RWPE2 (cell line): Measurements from ENCODE around the gene IL1RL1.

ENCODE experiments used
- ATAC-seq: fragments of 200-7000 bp; cut with Tn5 transposase; 3 replicates; pipeline ENCODE4 v1.9.1; 2021; ENCODE audit warnings: low read depth
- DNase-seq: peaks from one replicate; pipeline ENCODE4 v3.0.0-alpha.2; 2020; ENCODE audit warnings: low spot score
- H3K27ac ChIP-seq: fragments of 450-650 bp; 2 replicates; pipeline ENCODE4 v1.5.1; 2017; ENCODE audit warnings: mild to moderate bottlenecking; ENCODE audit not compliant: poor library complexity, severe bottlenecking
- H3K27me3 ChIP-seq: fragments of 250-450 bp; sonication (Bioruptor Pico); 2 replicates; pipeline ENCODE4 v1.5.1; 2021; ENCODE audit warnings: mild to moderate bottlenecking, moderate library complexity; ENCODE audit not compliant: insufficient read depth, poor library complexity, severe bottlenecking
- H3K36me3 ChIP-seq: fragments of 250-450 bp; sonication (Bioruptor Pico); 2 replicates; pipeline ENCODE4 v1.5.1; 2020; ENCODE audit warnings: low read depth, mild to moderate bottlenecking, moderate library complexity
- H3K4me1 ChIP-seq: fragments of 250-450 bp; sonication (Bioruptor Pico); 2 replicates; pipeline ENCODE4 v1.5.1; 2021; ENCODE audit warnings: mild to moderate bottlenecking, moderate library complexity; ENCODE audit not compliant: insufficient read depth, poor library complexity, severe bottlenecking
- H3K4me3 ChIP-seq: fragments of 250-450 bp; sonication (Bioruptor Pico); 2 replicates; pipeline ENCODE4 v1.5.1; 2021; ENCODE audit warnings: mild to moderate bottlenecking, moderate library complexity; ENCODE audit not compliant: severe bottlenecking
- H3K9me3 ChIP-seq: fragments of 250-450 bp; sonication (Bioruptor Pico); 2 replicates; pipeline ENCODE4 v1.5.1; 2021; ENCODE audit warnings: mild to moderate bottlenecking, moderate library complexity; ENCODE audit not compliant: severe bottlenecking
- CTCF ChIP-seq: fragments of 450-650 bp; IDR thresholded peaks from one replicate; pipeline ENCODE4 v1.5.1; 2017; ENCODE audit warnings: mild to moderate bottlenecking, moderate library complexity; ENCODE audit not compliant: poor library complexity, severe bottlenecking

The IL1RL1 gene

GRCh38 chr2:102310964-102311640 is at the start of gene IL1RL1:
IL1RL1 (plus strand) TSS chr2:102311563; CDS start chr2:102338265, 26,702 bp downstream.
- Histone ChIP-seq H3K4me1 (peaks cover 16% of the 10 kb centered on the region), H3K36me3 (no peaks in the 10 kb centered on the region), H3K9me3 (no peaks in the 10 kb centered on the region), H3K4me3 (no peak within 1 kb of the TSS), H3K27me3 (no peaks in the 10 kb centered on the region), H3K27ac (no peak within 1 kb of the TSS)
- TF ChIP-seq CTCF = no peak
- DNase-seq (no peak), ATAC-seq (no peak)

GRCh38 chr2:102262216-102263129 is 48.9 kb upstream of the IL1RL1 start:
- Histone ChIP-seq H3K4me3 (no peak overlapping the region), H3K36me3 (no peaks in the 10 kb centered on the region), H3K27me3 (no peaks in the 10 kb centered on the region), H3K27ac (no peak overlapping the region), H3K4me1 (peaks cover 13% of the 10 kb centered on the region), H3K9me3 (no peaks in the 10 kb centered on the region)
- DNase-seq = no peak
- no peak for TF ChIP-seq CTCF
- no peak for ATAC-seq

GRCh38 chr2:102264952-102265351 is 46.4 kb upstream of the IL1RL1 start:
- Histone ChIP-seq H3K4me3 (no peak overlapping the region), H3K27me3 (no peaks in the 10 kb centered on the region), H3K4me1 (no peaks in the 10 kb centered on the region), H3K27ac (no peak overlapping the region), H3K36me3 (no peaks in the 10 kb centered on the region), H3K9me3 (no peaks in the 10 kb centered on the region)
- no peak for TF ChIP-seq CTCF
- DNase-seq (no peak), ATAC-seq (no peak)

GRCh38 chr2:102266204-102266603 is 45.2 kb upstream of the IL1RL1 start:
- no peaks in the 10 kb centered on the region for H3K4me1 ChIP-seq
- ATAC-seq (no peak), DNase-seq (no peak)
- H3K9me3 ChIP-seq = no peaks in the 10 kb centered on the region
- no peak for TF ChIP-seq CTCF
- no peaks in the 10 kb centered on the region for H3K36me3 ChIP-seq
- H3K27me3 ChIP-seq = no peaks in the 10 kb centered on the region
- no peak overlapping the region for H3K27ac ChIP-seq
- H3K4me3 ChIP-seq = no peak overlapping the region
